BLaER1 (cell line): ENCODE data around the gene GBX1.

Source experiments
- H3K27ac ChIP-seq: shearing (Covaris generic); formaldehyde crosslinking; 2 replicates; pipeline ENCODE4 v1.8.1; 2022
- H3K27me3 ChIP-seq: shearing (Covaris generic); formaldehyde crosslinking; 2 replicates; pipeline ENCODE4 v1.8.1; 2022
- H3K36me3 ChIP-seq: shearing (Covaris generic); formaldehyde crosslinking; 2 replicates; pipeline ENCODE4 v1.8.1; 2022
- H3K4me1 ChIP-seq: shearing (Covaris generic); formaldehyde crosslinking; 2 replicates; pipeline ENCODE4 v1.8.1; 2022
- H3K4me2 ChIP-seq: shearing (Covaris generic); formaldehyde crosslinking; 2 replicates; pipeline ENCODE4 v1.8.1; 2022
- H3K4me3 ChIP-seq: shearing (Covaris generic); formaldehyde crosslinking; 2 replicates; pipeline ENCODE4 v1.8.1; 2022
- H3K9ac ChIP-seq: shearing (Covaris generic); formaldehyde crosslinking; 2 replicates; pipeline ENCODE4 v1.8.1; 2022
- H3K9me3 ChIP-seq: shearing (Covaris generic); formaldehyde crosslinking; 2 replicates; pipeline ENCODE4 v1.8.1; 2022
- H4K20me1 ChIP-seq: shearing (Covaris generic); formaldehyde crosslinking; 2 replicates; pipeline ENCODE4 v1.8.1; 2022
- Cebpa-rat ChIP-seq: shearing (Covaris generic); IDR thresholded peaks from 2 replicates; pipeline ENCODE4 v1.8.1; 2022

The GBX1 gene

DNA sequence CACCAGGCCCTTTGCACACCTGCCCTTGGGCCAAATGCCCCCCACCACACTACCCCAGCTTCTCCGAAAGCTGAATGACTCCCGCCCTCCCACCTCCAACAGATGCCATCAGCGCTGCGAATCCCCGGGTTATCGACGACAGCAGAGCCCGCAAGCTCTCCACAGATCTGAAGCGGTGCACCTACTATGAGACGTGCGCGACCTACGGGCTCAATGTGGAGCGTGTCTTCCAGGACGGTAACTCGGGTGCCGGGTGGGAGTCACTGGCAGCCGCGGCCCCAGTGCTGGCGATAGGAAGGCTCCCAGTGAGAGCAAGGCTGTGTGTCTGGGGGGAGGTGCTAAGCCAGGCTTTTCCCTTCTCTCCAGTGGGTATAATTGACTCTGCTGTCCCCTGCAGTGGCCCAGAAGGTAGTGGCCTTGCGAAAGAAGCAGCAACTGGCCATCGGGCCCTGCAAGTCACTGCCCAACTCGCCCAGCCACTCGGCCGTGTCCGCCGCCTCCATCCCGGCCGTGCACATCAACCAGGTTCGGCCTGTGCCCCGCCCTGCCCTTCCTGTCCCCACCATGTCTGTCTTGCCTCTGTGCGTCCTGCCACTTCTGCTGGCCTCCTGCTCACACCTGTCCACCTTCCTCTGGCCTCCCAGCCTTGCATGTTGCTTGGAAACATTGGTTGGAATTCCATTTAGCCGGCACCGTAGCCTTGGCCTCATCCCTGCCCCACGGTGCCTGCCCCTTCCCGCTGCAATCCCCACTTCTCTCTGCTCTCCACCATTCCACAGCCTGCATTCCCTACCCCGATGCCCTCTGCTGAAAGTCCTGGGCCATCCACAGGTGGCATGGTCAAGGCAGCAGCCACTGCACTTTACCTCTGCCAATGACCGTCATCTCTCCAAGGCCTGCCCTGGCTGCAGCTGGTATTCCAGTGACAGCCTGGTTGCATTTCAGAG lies 49.1 kb downstream of the GBX1 start:
- Histone ChIP-seq H3K27me3 (peaks cover 34% of the 10 kb centered on the region), H4K20me1 (peaks cover 100% of the 10 kb centered on the region), H3K4me3 (no peak overlapping the region), H3K4me2 (no peak overlapping the region), H3K4me1 (peaks cover 35% of the 10 kb centered on the region), H3K27ac (no peak overlapping the region), H3K9me3 (no peaks in the 10 kb centered on the region), H3K36me3 (peaks cover 79% of the 10 kb centered on the region), H3K9ac (no peak overlapping the region)
- TF ChIP-seq Cebpa-rat: no peak

DNA sequence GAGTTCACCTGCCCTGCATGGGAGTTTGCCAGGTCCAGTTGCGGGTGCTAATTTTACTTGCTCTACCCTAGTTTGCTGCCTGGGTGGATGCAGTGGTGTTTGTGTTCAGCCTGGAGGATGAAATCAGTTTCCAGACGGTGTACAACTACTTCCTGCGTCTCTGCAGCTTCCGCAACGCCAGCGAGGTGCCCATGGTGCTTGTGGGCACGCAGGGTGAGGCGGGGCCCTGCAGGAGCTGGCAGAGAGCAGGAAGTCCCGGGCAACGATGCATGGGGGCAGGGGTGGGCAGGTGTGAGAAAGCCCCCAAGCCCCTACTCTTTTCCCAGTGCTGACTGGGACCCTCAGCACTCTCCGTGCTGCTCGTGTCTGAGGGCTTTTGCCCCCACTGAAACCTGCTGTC lies 49.9 kb downstream of the GBX1 start:
- peaks cover 75% of the 10 kb centered on the region for H3K36me3 ChIP-seq
- no peak overlapping the region for H3K27ac ChIP-seq
- H3K4me1 ChIP-seq: peaks cover 41% of the 10 kb centered on the region
- no peak for TF ChIP-seq Cebpa-rat
- 0 out of 2 replicates have a peak overlapping the region, but pooled peaks have one; percentile 24 for H3K9ac ChIP-seq
- no peak overlapping the region for H3K4me3 ChIP-seq
- peak overlapping the region; percentile 40 for H3K4me2 ChIP-seq
- no peaks in the 10 kb centered on the region for H3K9me3 ChIP-seq
- peaks cover 100% of the 10 kb centered on the region for H4K20me1 ChIP-seq
- H3K27me3 ChIP-seq: peaks cover 34% of the 10 kb centered on the region

- peaks cover 34% of the 10 kb centered on the region for H3K27me3 ChIP-seq
- 0 out of 2 replicates have a peak overlapping the region, but pooled peaks have one; percentile 4 for H3K27ac ChIP-seq
- H3K9ac ChIP-seq: 0 out of 2 replicates have a peak overlapping the region, but pooled peaks have one; percentile 24
- peaks cover 100% of the 10 kb centered on the region for H4K20me1 ChIP-seq
- peaks cover 41% of the 10 kb centered on the region for H3K4me1 ChIP-seq
- H3K36me3 ChIP-seq: peaks cover 68% of the 10 kb centered on the region
- no peak for TF ChIP-seq Cebpa-rat
- H3K9me3 ChIP-seq: no peaks in the 10 kb centered on the region
- H3K4me3 ChIP-seq: no peak overlapping the region
- peak overlapping the region; percentile 40 for H3K4me2 ChIP-seq
Measured at GRCh38 chr7:151116603-151117440, 50.7 kb downstream of the GBX1 start.

GRCh38 chr7:151115836-151116418 lies 51.6 kb downstream of the GBX1 start:
- Histone ChIP-seq H3K4me2 (0 out of 2 replicates have a peak overlapping the region, but pooled peaks have one; percentile 12), H3K4me3 (no peak overlapping the region), H3K4me1 (peaks cover 44% of the 10 kb centered on the region), H3K9me3 (no peaks in the 10 kb centered on the region), H3K9ac (0 out of 2 replicates have a peak overlapping the region, but pooled peaks have one; percentile 24), H4K20me1 (peaks cover 100% of the 10 kb centered on the region), H3K27ac (no peak overlapping the region), H3K27me3 (peaks cover 34% of the 10 kb centered on the region), H3K36me3 (peaks cover 59% of the 10 kb centered on the region)
- TF ChIP-seq Cebpa-rat: no peak

DNA sequence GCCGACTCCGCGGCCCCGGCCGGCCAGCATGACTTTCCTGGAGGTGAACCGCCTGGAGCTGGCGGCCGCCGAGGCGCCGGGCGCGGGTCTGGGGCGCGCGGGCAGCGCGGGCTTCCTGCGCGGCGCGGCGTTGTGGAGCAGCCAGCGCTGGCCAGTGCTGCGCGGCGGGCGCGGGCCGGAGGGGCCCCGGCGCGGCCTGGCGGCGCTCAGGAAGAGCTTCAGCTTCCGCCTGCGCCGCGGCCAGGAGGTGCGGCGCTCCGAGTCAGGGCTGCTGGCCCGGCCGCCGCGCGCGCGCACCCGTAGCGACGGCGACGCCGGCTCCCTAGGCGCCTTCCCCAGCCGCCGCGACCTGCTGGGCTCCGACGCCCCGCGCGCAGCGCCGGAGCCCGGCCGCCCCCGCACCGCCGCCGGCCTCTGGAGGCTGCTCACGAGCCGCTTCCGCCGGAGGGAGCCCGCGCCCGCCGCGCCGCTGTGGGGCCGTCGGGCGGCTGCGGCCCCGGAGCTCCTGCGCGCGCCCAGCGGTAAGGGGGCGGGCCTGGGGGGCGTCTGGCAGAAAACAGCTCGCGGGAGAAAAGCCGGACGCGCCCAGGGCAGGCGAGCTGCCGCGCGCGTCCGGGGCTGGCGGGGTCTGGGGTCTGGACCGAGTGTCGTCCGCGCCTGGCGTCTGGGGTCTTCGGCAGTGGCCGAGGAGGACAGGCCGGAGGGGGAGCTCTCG lies 52.2 kb downstream of the GBX1 start:
- peaks cover 48% of the 10 kb centered on the region for H3K4me1 ChIP-seq
- H3K27me3 ChIP-seq: peaks cover 34% of the 10 kb centered on the region
- TF ChIP-seq Cebpa-rat: no peak
- no peak overlapping the region for H3K4me3 ChIP-seq
- no peaks in the 10 kb centered on the region for H3K9me3 ChIP-seq
- H3K4me2 ChIP-seq: peak overlapping the region; percentile 12; the same call in 1 of the 2 replicates
- peaks cover 100% of the 10 kb centered on the region for H4K20me1 ChIP-seq
- H3K36me3 ChIP-seq: peaks cover 52% of the 10 kb centered on the region
- H3K27ac ChIP-seq: no peak overlapping the region
- no peak overlapping the region for H3K9ac ChIP-seq

GRCh38 chr7:151114151-151115090 lies 53.1 kb downstream of the GBX1 start:
- no peak overlapping the region for H3K4me2 ChIP-seq

GRCh38 chr7:151113344-151114150 lies 53.9 kb downstream of the GBX1 start:
- 0 out of 2 replicates have a peak overlapping the region, but pooled peaks have one; percentile 7 for H3K4me2 ChIP-seq
- H3K36me3 ChIP-seq: peaks cover 35% of the 10 kb centered on the region
- H3K4me3 ChIP-seq: no peak overlapping the region
- no peak for TF ChIP-seq Cebpa-rat
- H3K4me1 ChIP-seq: peaks cover 51% of the 10 kb centered on the region
- H3K27me3 ChIP-seq: peaks cover 34% of the 10 kb centered on the region
- no peaks in the 10 kb centered on the region for H3K9me3 ChIP-seq
- peaks cover 100% of the 10 kb centered on the region for H4K20me1 ChIP-seq
- no peak overlapping the region for H3K9ac ChIP-seq
- no peak overlapping the region for H3K27ac ChIP-seq

More at GRCh38 chr7:151114151-151115090, 53.1 kb downstream of the GBX1 start:
- H3K27ac ChIP-seq: no peak overlapping the region
- peaks cover 34% of the 10 kb centered on the region for H3K27me3 ChIP-seq
- peaks cover 48% of the 10 kb centered on the region for H3K4me1 ChIP-seq
- H3K36me3 ChIP-seq: peaks cover 44% of the 10 kb centered on the region
- H3K9ac ChIP-seq: no peak overlapping the region
- no peak for TF ChIP-seq Cebpa-rat
- no peaks in the 10 kb centered on the region for H3K9me3 ChIP-seq
- peaks cover 100% of the 10 kb centered on the region for H4K20me1 ChIP-seq
- no peak overlapping the region for H3K4me3 ChIP-seq
